GM13976 (cell line): ENCODE data around the gene TMEM167A.

Source experiments
- DNase-seq: peaks from one replicate; pipeline ENCODE4 v3.0.0; 2012; ENCODE audit warnings: low spot score
- CTCF ChIP-seq: IDR thresholded peaks from 2 replicates; pipeline ENCODE4 v1.5.1; 2012; ENCODE audit warnings: borderline replicate concordance, mild to moderate bottlenecking; ENCODE audit not compliant: insufficient read depth; ENCODE audit errors: extremely low read depth, missing control alignments, control extremely low read depth
- in situ Hi-C: fragments of 300-500 bp; cut with MboI; formaldehyde crosslinking; loops from one replicate; pipeline ENCODE4 v1.12.0; 2022; ENCODE audit warnings: low sequenced_read_pairs, mixed read lengths, inconsistent platforms; ENCODE audit not compliant: unreplicated experiment

Gene TMEM167A

DNA sequence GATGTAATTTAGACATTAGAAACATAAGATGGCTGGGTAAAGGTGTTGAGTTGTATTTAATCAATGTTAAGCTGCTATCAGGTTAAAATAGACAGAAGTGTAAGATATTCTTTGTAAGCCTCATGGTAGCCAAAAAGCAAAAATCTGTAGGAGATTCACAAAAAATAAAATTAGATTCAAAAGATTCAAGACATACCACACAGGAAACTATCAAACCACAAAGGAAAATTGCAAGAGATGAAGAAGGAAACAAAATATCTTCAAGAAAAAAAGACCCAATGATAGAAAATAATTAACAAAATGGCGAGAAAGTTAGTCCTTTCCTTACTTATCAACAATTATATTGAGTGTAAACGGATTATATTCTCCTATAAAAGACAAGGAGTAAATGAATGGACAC lies 15.4 kb upstream of the TMEM167A start:
- in situ Hi-C loops, result no loop called here
- DNase-seq, result no peak
- no peak for TF ChIP-seq CTCF

- in situ Hi-C loops, result no loop called here
- no peak for DNase-seq
- no peak for TF ChIP-seq CTCF
These were observed 13.0 kb upstream of the TMEM167A start for GRCh38 chr5:83090169-83090568.

DNA sequence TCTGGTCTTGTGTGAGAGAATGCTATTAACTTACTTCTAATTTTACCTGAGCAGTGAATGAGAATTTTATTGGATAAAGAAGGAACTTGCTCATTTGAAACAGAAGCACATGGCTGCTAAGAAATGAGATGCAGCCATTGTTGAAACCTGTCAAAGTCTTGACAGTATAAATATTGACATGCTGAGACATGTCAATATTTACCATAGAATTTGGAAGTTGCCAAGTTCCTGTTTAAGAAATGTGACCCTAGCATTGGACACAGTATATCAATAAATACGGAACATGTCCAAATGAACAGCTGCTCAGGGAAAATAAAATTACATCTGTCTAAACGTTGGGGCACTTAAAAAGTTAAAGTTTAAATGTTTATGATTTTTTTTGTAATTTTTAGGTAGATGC lies 7.9 kb upstream of the TMEM167A start:
- no peak for DNase-seq
- in situ Hi-C loops, result no loop called here
- TF ChIP-seq CTCF, result no peak

GRCh38 chr5:83084336-83084735 lies 7.1 kb upstream of the TMEM167A start:
- in situ Hi-C loops, result no loop called here
- no peak for TF ChIP-seq CTCF
- no peak for DNase-seq

- in situ Hi-C loops, result no loop called here
- DNase-seq, result no peak
- no peak for TF ChIP-seq CTCF
These were observed 5.6 kb upstream of the TMEM167A start for GRCh38 chr5:83082750-83083149.

- in situ Hi-C loops, result no loop called here
- no peak for TF ChIP-seq CTCF
- peak; percentile 5 for DNase-seq
These were observed 568 bp upstream of the TMEM167A start for GRCh38 chr5:83077662-83078261.
